ENCODE data around the gene DMRTC2.

Gene DMRTC2

DNA sequence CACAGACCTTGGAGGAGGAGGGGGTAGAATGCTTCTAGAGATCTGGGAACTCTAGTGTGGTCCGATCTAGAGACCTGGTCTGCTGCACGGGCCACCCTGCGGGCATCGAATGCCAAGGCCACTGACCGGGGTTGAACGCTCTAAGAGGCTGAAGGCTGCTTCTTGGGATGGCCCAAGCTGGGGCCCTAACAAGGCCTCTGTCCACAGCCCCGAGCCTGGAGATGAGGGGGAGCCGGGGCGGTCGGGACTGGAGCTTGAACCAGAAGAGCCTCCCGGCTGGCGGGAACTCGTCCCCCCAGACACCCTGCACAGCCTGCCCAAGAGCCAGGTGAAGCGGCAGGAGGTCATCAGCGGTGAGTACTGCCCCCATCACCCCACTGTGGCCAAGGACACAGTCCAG lies 53.4 kb downstream of the DMRTC2 start:
- in situ Hi-C loops (cut with MboI; ENCODE audit: low pct_unique_long_range_greater_than_20kb, low sequenced_read_pairs, unreplicated experiment): no loop called here
- DNase-seq (ENCODE audit: low spot score): no peak
- TF ChIP-seq, protein P1, sequence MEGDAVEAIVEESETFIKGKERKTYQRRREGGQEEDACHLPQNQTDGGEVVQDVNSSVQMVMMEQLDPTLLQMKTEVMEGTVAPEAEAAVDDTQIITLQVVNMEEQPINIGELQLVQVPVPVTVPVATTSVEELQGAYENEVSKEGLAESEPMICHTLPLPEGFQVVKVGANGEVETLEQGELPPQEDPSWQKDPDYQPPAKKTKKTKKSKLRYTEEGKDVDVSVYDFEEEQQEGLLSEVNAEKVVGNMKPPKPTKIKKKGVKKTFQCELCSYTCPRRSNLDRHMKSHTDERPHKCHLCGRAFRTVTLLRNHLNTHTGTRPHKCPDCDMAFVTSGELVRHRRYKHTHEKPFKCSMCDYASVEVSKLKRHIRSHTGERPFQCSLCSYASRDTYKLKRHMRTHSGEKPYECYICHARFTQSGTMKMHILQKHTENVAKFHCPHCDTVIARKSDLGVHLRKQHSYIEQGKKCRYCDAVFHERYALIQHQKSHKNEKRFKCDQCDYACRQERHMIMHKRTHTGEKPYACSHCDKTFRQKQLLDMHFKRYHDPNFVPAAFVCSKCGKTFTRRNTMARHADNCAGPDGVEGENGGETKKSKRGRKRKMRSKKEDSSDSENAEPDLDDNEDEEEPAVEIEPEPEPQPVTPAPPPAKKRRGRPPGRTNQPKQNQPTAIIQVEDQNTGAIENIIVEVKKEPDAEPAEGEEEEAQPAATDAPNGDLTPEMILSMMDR (IDR thresholded peaks at IDR 0.05; ENCODE audit: extremely low read depth, insufficient read depth, missing control alignments): no peak
